ENCODE results near the gene GPR179. TPM values are rescaled to one million over a fixed set of nuclear protein-coding genes. Genes with fewer than 3 reads are reported as not detected.

The GPR179 gene
- total and polyA plus RNA-seq, 10 donors: 0.03 to 0.17 (median 0.06) TPM; not detected in 5

DNA sequence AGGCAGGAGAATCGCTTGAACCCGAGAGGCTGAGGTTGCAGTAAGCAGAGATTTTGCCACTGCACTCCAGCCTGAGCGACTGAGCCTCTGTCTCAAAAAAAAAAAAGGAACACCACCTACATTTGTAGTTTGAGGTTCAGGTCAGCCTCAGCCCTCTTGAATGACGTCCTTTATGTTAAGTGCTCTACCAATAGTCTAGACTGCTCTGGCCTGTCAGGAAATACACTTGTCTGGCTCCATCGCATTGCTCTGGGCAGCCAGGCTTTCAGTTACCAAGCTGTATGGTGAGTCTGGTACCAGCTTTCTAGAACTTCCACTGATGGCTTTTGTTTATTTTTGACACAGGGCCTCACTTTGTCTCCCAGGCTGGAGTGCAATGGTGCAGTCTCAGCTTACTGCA lies 19.3 kb upstream of the GPR179 start:
- 86 to 96% (median 95%) methylated on average over 5 of the region's 5 CpGs for WGBS, 5 donors
- no peak for DNase-seq
- Histone ChIP-seq H3K4me3 (no peak overlapping the region), H3K27me3 (replicated peaks in 1 of 7) (no peaks in the 10 kb centered on the region), H3K4me1 (peaks cover 0 to 13% (median 0%) of the 10 kb centered on the region in 6 donors), H3K9me3 (no peaks in the 10 kb centered on the region), H3K36me3 (peaks cover 0 to 68% (median 29%) of the 10 kb centered on the region in 6 donors), H3K27ac (no peak overlapping the region)
- TF ChIP-seq POLR2A (IDR thresholded peaks at IDR 0.05) (no peak), POLR2AphosphoS5 (IDR thresholded peaks at IDR 0.05) (no peak)
- TF ChIP-seq, protein P1, sequence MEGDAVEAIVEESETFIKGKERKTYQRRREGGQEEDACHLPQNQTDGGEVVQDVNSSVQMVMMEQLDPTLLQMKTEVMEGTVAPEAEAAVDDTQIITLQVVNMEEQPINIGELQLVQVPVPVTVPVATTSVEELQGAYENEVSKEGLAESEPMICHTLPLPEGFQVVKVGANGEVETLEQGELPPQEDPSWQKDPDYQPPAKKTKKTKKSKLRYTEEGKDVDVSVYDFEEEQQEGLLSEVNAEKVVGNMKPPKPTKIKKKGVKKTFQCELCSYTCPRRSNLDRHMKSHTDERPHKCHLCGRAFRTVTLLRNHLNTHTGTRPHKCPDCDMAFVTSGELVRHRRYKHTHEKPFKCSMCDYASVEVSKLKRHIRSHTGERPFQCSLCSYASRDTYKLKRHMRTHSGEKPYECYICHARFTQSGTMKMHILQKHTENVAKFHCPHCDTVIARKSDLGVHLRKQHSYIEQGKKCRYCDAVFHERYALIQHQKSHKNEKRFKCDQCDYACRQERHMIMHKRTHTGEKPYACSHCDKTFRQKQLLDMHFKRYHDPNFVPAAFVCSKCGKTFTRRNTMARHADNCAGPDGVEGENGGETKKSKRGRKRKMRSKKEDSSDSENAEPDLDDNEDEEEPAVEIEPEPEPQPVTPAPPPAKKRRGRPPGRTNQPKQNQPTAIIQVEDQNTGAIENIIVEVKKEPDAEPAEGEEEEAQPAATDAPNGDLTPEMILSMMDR (IDR thresholded peaks at IDR 0.05 in 8 of 11, conservative IDR thresholded peaks at IDR 0.05 in 3 of 11): no peak
- intact Hi-C loops (cut with DNase I; ENCODE audit: low total_unique reads): no loop called here

GRCh38 chr17:38361694-38362465 lies 18.1 kb upstream of the GPR179 start:
- Histone ChIP-seq H3K27me3 (replicated peaks in 1 of 7) (no peaks in the 10 kb centered on the region), H3K27ac (no peak overlapping the region), H3K36me3 (peaks cover 0 to 57% (median 19%) of the 10 kb centered on the region in 6 donors), H3K4me3 (no peak overlapping the region), H3K9me3 (no peaks in the 10 kb centered on the region), H3K4me1 (peaks cover 0 to 22% (median 0%) of the 10 kb centered on the region in 6 donors)
- intact Hi-C loops (cut with DNase I; ENCODE audit: low total_unique reads): no loop called here
- no peak for DNase-seq
- WGBS, 5 donors: 86 to 93% (median 90%) methylated on average over 5 of the region's 5 CpGs
- no peak for TF ChIP-seq POLR2AphosphoS5 (IDR thresholded peaks at IDR 0.05)
- TF ChIP-seq, protein P1 (IDR thresholded peaks at IDR 0.05 in 8 of 11, conservative IDR thresholded peaks at IDR 0.05 in 3 of 11): no peak

DNA sequence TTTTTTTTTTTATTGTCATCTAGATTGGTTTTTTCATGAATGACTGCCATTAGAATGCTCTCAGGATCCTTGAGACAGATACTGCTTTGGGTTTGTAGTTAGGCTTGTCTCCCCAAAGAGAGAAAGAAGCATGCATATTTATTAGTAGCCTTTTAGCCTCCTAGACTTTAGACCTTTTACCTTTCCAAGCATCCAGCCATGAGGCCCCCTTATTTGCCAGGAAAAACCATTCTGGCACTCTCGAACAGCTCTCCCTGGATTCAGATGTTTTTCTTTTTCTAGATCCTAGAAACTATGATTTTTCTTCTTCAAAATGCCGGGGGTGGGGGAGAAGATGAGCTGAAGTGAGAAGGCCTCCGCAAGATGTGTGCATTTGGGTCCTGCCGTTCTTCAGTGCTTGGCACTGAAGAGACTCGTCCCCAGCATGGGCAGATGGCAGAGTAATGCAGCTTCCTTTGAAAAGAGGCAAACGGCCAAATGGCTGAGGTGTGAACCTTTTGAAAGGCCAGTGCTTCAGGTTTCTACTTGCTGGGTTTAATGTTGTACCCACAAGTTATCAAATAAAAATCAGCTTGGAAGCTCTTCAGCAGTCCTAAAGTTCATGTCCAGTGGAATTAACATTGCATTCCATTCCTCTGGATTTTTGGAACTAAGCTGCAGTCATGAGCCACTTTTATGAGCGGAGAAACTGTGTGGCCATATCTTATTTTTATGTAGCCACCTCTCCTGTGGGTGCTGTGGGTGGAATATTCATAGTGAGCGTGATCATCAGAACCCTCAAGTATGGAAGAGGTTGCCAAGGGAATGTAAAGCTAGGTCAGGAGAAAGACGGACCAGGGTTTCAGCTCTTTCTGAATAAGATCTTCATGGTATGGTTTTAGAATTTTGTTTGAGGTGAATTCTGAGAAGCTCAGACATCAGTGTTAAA lies 15.1 kb upstream of the GPR179 start:
- DNase-seq: no peak
- intact Hi-C loops (cut with DNase I; ENCODE audit: low total_unique reads): no loop called here
- Histone ChIP-seq H3K4me1 (peaks cover 0 to 43% (median 15%) of the 10 kb centered on the region in 6 donors), H3K36me3 (peaks cover 0 to 27% (median under 1%) of the 10 kb centered on the region in 6 donors), H3K27ac (no peak overlapping the region), H3K4me3 (no peak overlapping the region), H3K9me3 (no peaks in the 10 kb centered on the region), H3K27me3 (replicated peaks in 1 of 7) (no peaks in the 10 kb centered on the region)
- TF ChIP-seq POLR2A (IDR thresholded peaks at IDR 0.05) (no peak), POLR2AphosphoS5 (IDR thresholded peaks at IDR 0.05) (no peak)
- TF ChIP-seq, protein P1 (IDR thresholded peaks at IDR 0.05 in 8 of 11, conservative IDR thresholded peaks at IDR 0.05 in 3 of 11): no peak
- WGBS, 5 donors: 78 to 90% (median 88%) methylated on average over 9 of the region's 9 CpGs
